COLO829 (cell line): ENCODE results near the gene LYST.

Experiments used
- DNase-seq: peaks from one replicate; pipeline ENCODE4 v3.0.0; 2012; ENCODE audit warnings: low spot score

Gene LYST

DNA sequence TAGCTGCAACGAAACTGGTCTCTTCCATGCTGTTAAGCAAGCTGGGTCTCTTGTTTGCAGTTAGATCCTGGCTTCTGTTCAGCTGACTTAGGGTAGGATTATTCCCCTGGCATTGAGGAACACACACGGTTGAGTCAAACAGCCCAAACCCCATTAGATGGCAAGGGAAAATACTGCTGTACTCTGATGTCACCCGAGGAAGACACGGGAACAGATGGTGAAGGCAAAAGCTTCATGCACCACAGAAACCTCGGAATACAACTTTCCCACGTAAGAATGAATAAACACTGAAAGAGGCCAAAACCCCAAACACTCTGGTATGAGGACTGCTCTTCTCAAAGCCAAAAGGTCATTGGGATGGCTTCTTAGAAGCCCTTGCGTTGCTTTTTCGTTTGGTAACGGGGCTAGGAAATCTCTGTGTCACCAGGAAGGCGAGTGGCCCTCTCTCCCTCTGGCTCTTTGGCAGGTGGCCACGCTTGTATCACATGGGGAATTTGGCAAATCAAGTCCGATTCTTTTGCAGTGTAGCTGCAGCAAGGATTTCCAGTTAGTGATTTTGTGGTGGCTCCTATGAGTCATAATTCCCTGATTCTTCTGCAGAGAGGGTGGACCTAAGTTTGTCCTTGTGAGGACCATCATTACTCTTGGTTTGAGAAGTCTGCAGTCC is 16.7 kb upstream of the LYST start:
- peak; percentile 98 for DNase-seq

DNA sequence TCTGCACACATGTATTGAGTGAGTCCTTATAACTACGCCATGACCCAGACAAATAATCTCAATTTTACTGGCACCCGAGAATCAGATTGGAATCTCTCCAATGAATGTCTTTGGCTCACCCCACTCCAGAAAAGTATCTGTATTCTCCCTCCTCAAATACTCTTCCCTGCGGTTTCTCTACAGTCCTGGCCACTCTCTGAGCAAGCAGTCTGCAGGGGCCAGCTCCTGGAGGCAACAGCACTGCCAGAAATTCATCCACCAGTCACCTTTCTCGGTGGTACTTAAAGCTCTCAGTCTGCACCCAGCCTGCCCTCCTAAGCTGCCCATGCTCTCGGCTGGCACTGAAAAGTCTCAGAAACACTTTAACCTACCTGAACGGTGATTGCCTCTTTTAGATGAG is 16.1 kb upstream of the LYST start:
- no peak for DNase-seq

DNA sequence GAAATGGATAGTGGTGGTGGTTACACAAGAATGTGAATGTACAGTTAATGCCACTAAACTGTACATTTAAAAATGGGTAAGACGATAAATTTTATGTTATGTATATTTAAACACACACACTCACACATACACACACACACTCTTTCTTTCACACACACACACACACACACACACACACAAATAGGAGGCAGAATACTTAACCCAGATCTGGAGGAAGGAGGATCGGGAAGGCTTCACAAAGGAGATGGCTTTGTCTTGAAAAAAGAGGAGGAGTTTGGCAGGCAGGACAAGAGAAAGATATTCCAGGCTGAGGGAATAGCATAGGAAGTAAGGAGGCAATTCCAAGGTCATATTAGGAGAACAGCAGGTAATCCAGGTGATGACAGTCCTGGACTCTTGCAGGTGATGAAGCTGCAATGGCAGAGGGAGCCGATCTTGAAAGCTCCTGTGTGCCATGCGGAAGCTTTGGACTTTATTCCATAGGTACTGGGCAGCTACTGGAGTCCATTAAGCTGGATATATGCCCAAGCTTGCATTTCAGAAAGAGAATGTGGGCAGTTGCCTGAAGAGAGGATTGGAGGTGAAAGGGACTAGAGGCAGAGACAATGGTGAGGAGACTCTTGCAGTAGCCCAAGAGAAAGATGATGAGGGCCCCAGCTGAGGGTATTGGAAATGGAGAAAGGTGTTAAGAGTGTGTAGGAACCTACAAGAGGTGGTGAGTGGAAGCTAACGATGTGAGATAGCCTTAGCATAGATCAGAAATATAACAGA is 15.4 kb upstream of the LYST start:
- DNase-seq = no peak

DNA sequence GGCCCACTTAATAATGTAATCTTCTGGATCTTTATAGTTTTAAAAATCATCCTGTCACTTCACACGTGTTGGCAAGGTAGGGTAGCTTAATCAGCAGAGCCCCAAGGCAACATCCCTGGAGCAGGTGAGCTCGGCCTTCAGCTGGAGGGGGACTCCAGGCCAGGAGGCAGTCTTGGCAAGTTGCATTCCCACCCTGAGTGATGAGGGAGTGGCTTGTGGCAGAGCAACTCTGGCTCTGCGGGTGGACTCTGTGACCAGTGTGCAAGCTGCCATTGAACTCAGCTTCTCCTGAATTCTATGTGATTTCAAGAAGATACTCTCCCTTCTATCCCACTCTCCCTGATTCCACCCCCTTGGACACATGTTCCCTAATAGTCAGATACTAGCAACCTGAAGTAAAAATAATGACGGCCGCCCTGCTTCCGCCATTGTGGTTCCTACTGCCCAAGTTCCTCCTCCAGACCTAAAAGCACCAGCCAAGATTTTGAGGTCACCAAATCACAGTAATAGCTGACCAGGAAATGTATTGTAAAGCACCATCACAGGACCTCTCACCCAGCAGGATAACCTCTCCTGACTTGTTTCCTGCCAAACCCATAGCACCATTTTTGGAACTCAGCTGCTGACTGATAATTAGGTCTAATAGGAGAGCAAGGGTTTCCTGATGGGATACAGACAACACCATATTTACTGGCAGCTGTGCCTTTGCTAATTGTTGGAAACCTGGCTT is 11.5 kb upstream of the LYST start:
- DNase-seq = no peak

DNA sequence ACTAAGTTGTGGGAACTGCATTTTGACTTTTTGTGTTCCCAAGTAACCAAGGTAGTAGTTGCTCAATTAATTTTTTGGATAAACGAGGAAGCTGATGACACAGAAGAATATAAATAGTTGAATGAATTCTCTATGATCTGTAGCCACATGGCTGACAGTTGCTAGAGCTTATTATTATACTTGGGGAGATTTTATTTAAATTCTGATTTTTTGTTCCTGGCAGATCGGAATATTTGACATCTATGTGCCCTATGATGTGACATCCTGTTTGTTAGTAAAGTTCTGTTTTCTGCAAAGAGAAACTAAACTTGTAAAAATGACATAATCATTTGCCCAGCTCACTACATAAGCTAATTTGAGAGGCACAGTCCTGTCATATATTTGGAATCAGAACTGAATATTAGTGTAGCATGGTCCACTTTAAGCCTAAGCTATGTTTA is 9.7 kb upstream of the LYST start:
- no peak for DNase-seq

DNA sequence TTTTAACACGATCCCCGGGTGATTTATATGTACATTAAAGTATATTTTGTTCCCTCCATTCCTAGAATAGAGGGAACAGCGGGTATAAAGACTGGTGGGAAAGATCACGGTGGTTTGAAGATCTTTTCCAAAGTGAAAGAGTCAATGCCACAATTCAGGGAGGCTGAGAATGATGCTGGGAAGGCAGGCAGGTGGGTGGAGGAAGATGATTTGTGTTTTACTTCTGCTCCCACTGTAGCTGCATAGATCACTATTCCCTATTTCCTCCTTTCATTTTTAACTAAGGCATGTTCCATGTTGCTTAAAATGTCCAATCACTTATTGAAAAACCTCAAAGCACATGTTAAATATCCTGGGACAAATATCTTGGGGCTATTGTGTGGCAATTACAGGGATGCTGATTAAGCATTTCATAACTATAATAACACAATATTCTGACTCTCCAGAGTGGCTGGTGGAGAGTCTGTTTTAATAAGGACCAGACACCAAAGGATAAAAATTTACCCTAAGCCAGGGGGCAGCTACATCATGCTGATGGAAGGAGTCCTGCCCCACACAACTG is 8.4 kb upstream of the LYST start:
- no peak for DNase-seq

DNA sequence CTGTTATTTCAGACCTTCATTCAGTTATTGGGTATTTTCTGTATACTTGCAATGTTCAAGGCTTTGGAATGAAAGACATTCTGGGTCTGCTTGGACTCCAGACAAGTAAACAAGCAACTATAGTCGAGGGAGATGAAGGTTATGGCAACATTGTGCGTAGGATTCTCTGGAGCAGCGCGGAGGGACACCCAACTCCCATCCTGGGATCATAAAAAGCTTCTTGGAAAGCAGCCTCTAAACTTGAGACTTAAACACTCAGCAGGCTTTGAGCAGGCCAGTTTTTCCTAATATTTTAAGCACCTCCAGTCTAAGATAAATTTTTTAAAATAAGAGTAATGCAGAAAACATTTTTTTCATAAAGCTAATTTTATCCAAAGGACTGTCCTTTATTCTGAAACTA is 7.6 kb upstream of the LYST start:
- DNase-seq = no peak

DNA sequence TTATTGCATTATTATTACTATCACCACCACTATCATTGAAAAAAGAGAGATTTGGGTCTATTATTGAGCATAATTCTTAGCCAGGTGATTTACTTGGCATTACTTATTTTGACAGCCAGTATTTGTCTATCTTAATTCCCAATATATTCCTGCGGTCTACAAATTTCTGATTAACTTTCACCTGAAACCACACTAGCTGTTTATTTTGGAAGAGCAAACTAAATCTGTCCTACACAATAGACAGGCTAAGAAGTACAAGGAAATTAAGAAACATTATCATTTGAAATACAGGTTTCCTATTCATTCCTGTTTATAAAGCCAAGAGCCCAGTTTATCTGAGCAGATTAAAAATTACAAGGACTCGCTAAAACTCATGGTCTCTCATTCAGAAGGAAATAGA is 6.9 kb upstream of the LYST start:
- no peak for DNase-seq

DNA sequence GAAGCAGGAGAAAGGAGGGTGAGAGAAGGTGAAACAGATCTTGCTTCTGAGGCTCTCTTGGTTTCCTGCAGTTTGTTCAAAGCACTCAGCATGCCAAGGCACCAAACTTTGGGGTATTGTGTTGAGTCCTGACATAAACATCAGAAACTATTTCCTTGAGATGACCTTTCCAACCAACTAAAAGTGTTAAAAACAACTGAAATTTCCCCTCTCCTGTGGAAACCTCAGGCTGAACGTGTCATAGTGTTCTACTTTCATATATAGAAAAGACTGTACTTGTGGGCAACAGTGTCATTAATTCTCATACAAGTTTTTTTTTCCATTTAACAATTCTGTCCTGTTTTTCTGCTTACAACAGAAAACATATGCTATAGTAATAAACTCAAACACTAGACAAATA is 6.3 kb upstream of the LYST start:
- DNase-seq = no peak

DNA sequence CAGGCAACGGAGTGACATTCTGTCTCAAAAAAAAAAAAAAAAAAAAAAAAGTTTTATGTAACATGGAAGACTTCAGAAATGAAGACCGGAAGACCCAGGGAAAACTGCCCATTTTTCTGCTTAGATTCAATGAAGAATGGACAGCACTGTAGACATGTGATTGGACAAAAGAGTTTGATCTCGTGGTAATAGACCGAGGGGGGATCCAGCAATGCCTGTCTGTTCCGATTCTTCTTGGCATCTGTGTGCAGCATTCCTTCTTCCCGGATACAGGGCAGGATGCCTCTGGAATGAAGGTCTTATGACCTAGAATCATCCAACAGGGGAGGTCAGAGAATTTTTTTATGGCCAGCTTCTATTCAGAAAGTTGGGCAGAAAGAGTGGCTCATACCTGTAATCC is 5.6 kb upstream of the LYST start:
- peak; percentile 74 for DNase-seq

DNA sequence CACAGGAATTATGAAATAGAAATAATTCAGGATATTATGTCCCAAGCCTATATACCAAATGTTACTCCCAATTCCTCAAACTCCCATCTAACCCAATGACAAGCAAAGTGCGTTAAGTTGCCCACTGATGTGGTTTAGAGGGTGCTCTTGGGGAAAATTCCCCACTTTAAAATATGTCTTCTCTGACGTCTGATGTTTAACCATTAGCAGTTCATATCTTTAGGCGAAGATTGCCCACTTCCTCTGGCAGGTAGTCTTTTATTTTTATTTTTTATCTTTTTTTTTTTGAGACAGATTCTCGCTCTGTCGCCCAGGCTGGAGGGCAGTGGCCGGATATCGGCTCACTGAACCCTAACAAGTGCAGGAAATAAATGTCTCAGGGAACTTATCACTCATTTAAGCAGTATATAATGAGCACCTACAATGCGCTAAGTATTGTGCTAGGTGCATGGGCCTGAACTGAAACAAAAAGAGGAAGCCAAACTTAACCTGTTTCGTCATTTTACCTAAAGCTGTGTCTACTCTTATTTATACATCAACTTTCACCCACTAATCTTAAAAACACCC is 1.3 kb upstream of the LYST start:
- no peak for DNase-seq

DNA sequence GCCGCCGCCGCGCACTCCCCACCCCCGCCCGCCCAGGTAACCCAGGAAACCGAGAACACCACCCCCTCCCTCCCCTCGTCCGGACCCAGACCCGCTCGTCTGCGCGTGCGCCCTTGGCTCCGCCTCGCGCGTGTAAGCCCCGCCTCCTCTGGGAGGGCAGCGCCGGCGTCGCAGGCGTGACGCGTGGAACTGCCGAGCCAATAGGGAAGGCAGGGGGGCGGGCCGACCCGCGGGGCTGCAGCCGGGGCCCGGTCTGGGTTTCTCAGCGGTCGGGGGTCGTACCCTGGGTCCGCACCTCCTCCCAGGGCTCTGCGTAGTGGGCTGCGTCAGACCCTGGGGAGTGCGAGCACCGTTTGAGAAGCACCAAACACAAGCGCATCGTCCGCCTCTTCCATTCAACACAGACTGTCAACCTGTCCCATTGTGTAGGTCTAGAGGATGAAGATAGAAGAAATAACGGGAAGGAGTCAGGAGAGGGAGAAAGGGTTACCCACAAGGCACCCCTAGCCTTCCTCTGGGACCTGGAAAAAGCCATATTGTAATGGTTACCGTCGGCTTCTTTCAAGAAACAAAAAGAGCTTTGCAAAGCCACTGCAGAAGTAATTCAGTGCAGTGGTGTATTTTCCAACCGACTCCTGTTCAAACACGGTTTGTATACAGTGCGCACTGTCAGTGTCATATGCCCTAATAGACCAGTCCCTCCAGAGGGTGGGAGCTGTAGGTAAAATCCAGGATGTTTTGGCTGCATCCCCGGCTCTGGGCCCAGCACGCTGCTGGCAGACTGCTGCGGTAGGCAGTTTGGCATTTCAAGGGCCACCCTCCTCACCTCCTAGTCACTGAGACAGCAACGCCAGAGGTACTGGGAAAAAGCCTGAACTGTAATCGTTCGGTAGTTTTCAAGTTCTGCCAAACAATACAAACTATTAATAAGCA is 473 bp upstream of the LYST start:
- DNase-seq = peak; percentile 98

DNA sequence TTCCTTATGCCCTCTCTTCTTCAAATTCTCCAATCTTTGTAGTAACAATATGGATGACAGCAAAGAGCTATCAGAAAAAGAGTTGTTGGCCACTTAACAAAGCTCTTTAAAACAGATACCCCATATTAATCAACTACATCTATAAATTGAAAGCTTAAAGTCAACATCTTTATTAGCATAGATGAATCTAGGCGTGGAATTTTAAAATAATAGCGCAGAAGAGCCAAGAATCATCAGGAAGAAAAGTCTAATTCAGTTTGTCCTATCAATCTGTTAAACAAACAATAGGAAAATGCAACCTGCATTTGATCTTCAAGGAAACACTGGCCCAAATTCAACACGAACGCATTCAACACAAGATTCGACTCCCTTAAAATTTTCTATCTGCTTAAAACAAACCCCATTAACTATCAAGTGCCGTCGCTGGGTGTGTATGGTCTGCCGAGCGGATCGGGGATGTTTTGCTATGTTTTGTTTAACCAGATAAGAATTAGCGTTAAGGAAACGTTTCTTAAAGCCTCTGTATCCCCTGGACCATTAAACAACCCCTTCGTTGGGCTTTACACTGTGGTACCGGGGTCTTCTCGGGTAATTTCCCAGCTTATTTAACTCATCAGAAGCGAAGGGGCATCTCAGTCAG is 1.0 kb downstream of the LYST start:
- no peak for DNase-seq

DNA sequence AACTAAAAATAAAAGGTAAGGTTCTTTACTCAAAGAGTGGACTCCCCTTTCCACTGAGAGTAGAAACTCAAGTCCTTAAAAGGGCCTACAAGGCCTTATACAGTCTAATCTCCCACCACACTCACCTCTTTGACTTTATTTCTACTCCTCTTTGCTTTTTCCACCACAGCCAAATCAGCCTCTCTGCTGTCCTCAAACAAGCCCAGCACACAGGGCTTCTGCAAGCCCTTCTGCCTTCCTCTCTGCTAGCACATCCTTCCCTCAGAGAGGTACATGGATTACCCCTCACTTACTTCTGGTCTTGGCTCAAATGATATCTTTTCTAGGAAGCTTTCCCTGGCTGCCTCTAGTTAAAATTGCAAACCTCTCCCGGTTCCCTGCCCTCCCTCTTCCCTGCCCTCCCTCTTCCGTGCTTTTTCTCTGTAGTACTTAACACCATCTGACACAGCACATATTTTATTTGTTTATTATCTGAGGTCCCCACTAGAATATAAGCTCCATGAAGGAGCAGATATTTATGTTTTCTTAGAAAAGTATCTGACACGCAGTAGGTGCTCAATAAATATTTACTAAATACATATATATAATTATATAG is 1.7 kb downstream of the LYST start:
- no peak for DNase-seq

DNA sequence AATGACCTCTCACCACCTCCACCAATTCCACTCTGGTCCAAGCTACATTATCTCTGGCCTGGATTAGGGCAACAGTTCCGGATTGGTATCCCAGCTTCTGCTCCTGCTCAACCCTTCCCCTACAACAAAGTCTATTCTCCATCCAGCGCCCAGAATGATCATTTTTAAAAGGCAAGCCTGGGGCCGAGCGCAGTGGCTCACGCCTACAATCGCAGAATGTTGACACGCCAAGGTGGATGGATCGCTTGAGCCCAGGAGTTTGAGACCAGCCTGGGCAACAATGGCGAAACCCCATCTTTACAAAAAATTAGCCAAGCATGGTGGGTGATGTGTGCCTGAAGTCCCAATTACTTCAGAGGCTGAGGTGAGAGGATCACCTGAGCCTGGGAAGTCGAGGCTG is 2.2 kb downstream of the LYST start:
- no peak for DNase-seq

DNA sequence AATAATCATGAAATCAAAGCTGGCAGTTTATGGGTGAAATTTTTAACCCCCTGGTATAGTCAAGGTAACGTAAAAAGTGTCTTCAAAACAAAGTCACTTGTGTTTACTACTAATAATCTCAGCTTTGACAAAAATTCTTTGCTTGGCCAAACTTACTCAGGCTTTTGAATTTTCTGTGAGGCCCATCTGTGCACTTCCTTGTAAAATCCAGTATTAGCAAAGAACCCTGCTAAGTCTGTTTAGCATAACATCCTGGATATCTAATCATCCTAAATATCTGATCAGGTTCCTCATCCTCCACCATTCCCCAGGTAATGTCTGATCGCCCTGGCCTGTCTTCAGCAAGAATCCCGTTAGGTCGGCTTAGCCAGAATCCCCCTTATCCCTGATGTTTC is 3.0 kb downstream of the LYST start:
- DNase-seq = no peak

DNA sequence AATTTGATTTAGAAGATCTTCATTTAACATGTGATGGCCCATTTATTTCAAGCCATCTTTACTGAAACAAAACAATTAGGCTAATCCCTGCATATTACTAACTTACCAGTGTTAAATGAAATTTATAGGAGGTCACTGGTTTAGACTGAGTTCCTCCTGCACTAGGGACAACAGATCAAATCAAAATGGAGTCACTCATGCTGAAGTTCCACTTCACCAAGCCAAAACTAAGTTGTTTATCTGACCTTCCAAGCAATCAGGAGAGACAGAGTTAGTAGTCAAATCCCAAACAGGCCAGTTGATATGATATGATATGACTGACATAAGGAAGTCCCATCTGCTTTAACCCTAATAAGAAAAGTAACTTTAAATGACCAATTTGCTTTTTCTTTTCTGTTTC is 4.8 kb downstream of the LYST start:
- DNase-seq = no peak

DNA sequence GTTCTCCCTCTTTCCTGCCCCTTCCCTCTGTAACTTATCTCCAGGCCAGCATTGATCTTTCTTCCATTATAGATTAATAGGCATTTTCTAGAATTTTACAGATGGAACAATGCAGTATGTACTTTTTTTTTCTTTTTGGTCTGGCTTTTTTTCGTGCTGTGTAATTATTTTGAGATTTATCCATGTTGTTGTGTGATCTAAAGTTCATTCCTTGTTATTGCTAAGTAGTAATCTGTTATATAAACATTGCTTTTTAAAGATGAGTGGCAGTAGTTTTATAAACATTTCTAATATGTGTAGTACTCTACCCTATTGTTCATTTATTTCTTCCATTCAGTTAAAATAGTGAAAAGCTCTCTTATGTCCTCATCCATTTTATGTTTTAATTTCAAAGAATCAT is 5.9 kb downstream of the LYST start:
- no peak for DNase-seq

DNA sequence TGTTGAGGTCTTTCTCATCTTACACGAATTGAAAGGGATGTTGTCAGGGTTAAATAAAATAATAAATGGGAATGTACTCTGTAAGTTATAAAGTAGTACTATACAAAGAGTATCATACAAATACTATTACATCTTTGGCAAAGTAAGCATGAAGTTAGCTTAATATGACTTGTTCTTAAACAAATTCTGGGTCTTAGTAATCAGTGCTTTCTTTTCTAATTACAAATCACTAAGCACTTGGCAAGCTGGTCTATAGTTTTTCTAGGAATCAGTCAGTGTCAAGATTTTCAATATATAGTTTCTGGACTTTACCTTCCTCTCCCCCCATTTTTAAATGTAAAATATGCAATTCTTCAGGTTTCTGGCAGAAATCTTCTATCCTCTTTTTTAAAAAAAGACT is 6.9 kb downstream of the LYST start:
- DNase-seq = no peak

DNA sequence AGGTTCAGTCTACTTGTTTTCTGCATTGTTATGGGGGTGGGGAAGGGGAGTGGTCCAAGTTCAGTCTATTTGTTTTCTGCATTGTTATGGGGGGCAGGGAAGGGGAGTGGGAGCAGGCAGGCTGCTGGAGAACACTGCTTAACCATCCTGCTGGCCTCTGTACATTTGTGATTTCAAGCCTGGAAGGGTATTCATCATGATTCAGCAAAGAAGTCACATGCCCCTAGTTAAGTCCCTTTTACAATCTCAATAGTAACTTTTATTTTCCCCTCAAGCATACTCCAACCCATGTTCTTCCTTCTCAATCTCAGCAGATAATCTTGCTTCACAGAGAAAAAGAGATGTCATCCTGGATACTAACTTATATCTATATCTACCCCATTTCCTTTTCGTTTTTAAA is 7.9 kb downstream of the LYST start:
- no peak for DNase-seq

DNA sequence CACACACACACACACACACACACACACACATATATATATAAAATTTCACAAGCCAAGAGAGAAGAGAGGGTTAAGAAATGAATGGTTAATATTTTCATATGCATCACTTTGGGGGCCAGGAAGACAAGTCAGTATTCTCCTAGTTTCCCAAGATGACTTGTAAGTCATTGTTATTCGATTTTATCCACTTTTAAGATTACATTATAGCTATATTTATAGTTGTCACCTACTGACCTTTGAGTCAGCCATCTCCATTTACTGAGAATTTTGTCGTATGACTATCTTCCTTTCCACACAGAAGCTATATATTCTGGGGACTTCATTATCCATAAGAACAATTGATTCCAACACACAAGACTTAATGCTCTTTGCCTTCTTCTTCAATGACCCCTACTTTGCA is 8.9 kb downstream of the LYST start:
- DNase-seq = no peak
